Measurements from ENCODE around the gene C11orf97.
"Not testable (repeated sequence)": the region's sequence is repeated elsewhere in the genome, so short reads cannot be mapped to it uniquely, and the experiment has no call there.

C11orf97 gene

GRCh38 chr11:94525546-94526324, 13.5 kb downstream of the C11orf97 start:
- DNase-seq, result peak; percentile 74 to 81

DNA sequence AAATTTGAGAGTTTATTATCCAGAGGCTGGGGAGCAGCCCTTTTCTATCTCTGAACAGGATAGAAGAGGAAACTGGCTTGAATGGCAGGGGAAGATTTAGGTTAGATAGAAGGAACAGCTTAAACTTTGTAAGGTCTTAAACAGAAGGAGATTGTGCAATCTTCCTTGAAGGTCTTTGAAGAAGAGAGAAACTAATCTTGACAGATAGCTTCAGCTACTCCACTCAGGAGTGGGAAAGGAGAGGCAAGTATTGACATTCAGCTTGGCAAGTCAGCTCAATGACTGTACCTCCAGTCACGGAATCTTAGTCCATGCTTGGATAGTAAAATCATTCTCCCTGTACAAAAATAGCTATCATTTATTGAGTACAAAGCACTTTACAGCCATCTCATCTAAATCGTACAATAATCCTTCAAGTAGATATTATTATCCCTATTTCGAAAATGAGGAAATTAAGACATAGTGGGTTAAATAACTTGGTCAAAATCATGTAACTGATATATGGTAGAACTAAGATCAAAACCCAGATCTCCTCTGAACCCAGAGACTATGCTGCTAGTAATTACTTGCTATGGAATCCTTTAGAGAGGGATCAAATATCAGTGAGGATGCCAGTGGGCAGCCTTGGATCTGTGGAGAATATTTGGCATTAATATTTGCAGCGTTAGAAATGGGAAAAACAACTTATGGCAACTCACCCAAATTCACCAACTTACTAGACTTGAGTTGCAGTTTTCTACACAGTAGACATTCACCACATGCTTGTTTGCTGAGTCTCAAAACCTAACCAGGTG, 14.6 kb downstream of the C11orf97 start:
- peak; percentile 40 to 46 for DNase-seq

GRCh38 chr11:94528551-94528950, 16.3 kb downstream of the C11orf97 start:
- DNase-seq, result no peak

GRCh38 chr11:94532211-94532610, 19.9 kb downstream of the C11orf97 start:
- DNase-seq, result no peak

DNA sequence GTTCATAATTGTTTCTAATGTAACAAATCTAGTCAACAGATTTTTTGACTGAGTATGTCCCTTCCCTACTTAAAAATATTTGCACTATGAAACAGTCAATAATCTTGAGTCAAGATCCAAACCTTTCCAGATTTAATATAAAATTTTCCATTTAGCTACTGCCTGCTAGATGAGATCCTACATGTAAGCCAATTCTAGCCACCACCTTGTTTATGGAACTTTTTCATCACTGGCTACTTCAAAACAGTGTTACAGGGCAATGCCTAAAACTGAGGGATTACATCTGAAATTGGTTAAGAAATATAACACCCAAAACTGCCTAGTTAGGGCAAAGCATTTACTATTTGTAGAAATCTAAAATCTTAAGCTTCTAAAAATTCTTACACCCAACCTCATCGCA, 20.9 kb downstream of the C11orf97 start:
- DNase-seq, result no peak

GRCh38 chr11:94533696-94534630, 21.7 kb downstream of the C11orf97 start:
- peak; percentile 18 to 52 for DNase-seq

- no peak for DNase-seq
Observed at GRCh38 chr11:94536386-94536785, 24.1 kb downstream of the C11orf97 start.

- DNase-seq, result no peak
Observed at GRCh38 chr11:94537031-94537600, 24.9 kb downstream of the C11orf97 start.

DNA sequence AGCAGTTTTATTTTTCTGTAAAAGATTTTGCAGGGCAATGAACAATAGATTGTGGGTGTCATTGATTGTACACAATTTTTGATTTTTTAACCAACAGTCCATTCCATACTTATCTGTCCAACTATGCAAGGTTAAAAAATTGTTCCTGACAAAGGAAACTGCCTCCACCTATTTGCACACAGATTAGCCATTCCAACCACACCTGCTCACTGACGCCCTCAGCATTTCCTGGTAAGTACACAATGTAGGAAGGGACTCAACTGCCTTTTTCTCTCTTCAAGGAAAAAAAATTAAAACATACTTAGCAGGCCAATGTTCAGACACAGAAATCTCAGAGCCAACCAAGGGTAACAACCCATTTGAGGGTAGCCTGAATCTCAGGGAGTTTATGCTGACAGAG, 27.2 kb downstream of the C11orf97 start:
- no peak for DNase-seq

GRCh38 chr11:94543695-94544645, 31.7 kb downstream of the C11orf97 start, which contains the start of gene FUT4:
FUT4 (plus strand) TSS chr11:94543921; CDS start chr11:94544134, 213 bp downstream.
- DNase-seq, result peak; percentile 80 to 86

GRCh38 chr11:94544646-94545263, 32.5 kb downstream of the C11orf97 start:
- no peak for DNase-seq

GRCh38 chr11:94545264-94546161, 33.3 kb downstream of the C11orf97 start:
- DNase-seq, result peak; percentile 46 to 50

DNA sequence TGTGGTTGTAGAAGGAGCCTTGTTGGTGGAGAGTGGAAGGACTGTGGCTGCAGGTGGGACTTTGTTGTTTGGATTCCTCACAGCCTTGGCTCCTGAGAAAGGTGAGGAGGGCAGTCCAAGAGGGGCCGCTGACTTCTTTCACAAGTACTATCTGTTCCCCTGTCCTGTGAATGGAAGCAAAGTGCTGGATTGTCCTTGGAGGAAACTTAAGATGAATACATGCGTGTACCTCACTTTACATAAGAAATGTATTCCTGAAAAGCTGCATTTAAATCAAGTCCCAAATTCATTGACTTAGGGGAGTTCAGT, 33.9 kb downstream of the C11orf97 start:
- no peak for DNase-seq

- peak; percentile 34 to 42 for DNase-seq
Observed at GRCh38 chr11:94546886-94547285, 34.6 kb downstream of the C11orf97 start.

- DNase-seq, result no peak
Observed at GRCh38 chr11:94549146-94549545, 36.9 kb downstream of the C11orf97 start.

GRCh38 chr11:94550513-94550912, 38.3 kb downstream of the C11orf97 start:
- DNase-seq, result peak; percentile 61 to 65

DNA sequence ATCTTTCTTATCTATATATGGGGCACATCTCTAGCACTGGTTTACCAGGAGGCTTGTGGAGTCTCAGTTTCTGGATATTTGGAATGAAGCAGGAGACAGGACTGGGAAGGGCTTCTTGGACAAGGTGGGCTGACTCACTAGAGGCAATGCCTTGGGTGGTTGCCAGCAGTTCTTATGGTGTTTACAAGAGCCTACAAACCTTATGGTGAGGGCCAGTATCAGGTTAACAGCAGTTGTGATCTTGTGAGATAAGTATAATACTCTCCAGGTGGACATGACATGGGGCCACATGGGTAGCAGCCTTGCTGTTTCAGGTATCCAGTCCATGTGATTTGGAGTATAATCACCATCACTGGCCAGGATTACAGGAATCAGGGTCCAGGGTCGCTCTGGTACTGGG, 41.7 kb downstream of the C11orf97 start:
- no peak for DNase-seq

DNA sequence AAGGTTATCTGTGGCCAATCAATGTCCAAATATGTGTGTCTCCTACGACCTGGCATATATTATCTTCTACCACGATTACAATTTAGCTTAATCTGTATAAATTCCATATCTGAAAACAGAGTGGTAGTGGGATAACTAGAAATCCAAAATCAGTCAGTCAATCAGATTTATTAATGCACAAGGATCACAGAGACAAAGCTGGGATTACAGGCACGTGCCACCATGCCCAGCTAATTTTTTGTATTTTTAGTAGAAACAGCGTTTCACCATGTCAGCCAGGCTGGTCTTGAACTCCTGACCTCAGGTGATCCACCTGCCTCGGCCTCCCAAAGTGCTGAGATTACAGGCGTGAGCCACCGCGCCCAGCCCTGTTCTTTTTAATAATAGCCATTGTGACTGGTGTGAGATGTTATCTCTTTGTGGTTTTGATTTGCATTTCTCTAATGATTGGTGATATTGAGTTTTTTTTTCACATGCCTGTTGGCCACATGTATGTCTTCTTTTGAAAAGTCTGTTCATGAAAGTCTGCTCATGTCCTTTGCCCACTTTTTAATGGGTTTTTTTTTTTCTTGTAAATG, 43.6 kb downstream of the C11orf97 start:
- DNase-seq, result not testable (repeated sequence)

GRCh38 chr11:94557421-94557820, 45.2 kb downstream of the C11orf97 start:
- DNase-seq, result no peak

GRCh38 chr11:94557992-94558391, 45.7 kb downstream of the C11orf97 start:
- DNase-seq, result no peak
